ENCODE data around the gene CSTA.

CSTA gene

DNA sequence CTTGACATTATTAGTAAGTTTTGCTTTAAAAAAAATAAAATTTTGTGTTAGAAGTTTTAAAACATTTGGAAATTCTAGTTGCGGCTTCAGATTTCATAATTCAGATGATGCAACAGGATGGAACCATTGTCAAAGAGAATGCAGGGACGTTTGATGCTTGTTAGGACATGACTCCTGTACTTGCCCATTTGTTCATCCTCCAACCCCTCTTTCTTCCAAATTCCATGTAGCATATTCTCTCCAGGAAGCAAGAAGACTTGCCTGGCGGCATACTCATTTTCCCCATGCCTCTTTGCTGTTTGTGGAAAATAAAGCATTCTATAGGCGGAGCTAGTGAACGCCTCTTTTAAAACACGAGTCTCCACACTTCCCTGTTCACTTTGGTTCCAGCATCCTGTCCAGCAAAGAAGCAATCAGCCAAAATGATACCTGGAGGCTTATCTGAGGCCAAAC is at the start of gene CSTA:
Gene CSTA, plus strand, starts transcription at position 378 of the 453 bp plus-strand sequence. Its CDS starts 45 bp downstream, at position 423.
- no peak for DNase-seq

GRCh38 chr3:122281891-122282290 is 43.2 kb upstream of the CSTA start:
- DNase-seq: no peak

DNA sequence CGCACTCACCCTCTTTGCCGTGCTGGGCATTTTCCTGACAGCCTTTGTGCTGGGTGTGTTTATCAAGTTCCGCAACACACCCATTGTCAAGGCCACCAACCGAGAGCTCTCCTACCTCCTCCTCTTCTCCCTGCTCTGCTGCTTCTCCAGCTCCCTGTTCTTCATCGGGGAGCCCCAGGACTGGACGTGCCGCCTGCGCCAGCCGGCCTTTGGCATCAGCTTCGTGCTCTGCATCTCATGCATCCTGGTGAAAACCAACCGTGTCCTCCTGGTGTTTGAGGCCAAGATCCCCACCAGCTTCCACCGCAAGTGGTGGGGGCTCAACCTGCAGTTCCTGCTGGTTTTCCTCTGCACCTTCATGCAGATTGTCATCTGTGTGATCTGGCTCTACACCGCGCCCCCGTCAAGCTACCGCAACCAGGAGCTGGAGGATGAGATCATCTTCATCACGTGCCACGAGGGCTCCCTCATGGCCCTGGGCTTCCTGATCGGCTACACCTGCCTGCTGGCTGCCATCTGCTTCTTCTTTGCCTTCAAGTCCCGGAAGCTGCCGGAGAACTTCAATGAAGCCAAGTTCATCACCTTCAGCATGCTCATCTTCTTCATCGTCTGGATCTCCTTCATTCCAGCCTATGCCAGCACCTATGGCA is 41.1 kb upstream of the CSTA start:
- no peak for DNase-seq

- DNase-seq: no peak
These were observed 40.6 kb upstream of the CSTA start for GRCh38 chr3:122284486-122284885.

GRCh38 chr3:122294359-122294758 is 30.7 kb upstream of the CSTA start:
- no peak for DNase-seq

GRCh38 chr3:122295266-122296062 is 29.6 kb upstream of the CSTA start:
- no peak for DNase-seq

GRCh38 chr3:122298239-122298638 is 26.8 kb upstream of the CSTA start:
- peak in 1 of 2 donors; percentile 9 for DNase-seq

- DNase-seq: no peak
These were observed 25.8 kb upstream of the CSTA start for GRCh38 chr3:122299215-122299614.

DNA sequence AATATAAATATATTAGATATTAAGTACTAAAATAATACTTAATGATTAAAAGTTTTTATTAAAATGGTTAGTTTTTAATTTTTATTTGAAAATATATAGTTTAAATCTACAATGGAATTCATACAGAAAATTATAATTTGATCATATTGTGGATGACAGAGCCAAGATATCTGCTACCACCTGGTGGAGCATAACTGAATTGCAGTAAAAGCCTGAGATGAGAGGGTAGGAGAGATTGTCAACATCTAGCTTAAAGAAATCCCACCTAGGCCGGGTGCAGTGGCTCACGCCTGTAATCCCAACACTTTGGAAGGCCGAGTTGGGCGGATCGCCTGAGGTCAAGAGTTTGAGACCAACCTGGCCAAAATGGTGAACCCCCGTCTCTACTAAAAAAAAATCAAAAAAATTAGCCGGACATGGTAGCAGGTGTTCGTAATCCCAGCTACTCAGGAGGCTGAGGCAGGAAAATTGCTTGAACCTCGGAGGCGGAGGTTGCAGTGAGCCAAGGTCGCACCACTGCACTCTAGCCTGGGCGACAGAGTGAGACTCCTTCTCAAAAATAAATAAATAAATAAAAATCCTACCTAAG is 25.1 kb upstream of the CSTA start:
- DNase-seq: peak; percentile 44 to 52

DNA sequence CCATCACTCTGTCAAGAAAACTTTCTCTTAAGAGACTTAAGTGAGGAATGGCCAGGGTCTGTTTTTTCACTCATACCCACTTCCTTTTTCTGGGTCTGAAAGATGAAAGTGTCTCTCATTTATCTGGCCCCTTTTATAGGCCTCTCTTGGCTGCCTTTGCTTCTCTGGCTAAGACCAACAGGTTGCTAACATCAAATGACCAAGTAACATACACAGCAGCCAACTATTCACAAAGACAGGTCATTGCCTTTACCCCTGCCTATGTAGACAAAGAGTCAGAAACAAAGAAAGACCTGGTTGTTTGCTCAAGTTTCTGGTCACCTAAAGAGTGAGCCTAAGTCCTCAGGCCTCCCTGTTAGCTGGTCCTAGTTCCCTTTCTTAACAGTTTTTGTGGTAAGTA is 24.0 kb upstream of the CSTA start:
- DNase-seq: no peak

DNA sequence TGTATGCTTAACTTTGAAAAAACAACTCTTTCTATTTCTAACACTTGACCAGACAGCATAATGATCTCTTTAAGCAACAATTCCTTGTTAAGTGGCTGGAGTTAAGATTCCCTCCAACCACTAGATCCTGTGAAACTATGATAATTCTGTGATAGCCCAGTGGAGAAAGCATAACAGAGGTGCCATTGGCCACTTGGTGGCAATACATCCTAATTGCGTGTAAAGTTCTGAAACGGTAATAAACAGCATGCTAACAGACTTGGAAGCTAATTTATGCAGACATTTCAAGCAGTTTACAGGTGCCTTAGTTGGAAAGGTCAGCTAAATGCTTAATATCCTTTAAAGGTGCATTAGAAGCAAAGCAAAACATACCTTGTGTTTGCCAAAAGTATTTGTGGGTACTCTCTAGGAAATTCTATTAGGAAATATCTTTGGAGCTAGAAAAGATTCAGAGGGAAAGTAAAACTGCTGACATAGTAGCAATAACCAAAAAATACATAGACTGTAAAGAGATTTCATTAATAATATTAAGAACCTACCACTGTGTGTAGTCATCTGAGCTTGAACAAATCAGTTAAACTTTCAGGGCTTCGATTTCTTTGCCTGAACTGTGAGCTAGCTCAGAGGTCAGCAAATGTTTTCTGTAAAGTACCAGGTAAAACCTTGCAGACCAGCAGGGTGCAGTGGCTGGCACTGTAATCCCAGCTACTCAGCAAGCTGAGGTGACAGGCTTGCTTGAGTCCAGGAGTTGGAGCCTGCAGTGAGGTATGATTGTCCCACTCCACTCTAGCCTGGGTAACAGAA is 19.0 kb upstream of the CSTA start:
- no peak for DNase-seq

DNA sequence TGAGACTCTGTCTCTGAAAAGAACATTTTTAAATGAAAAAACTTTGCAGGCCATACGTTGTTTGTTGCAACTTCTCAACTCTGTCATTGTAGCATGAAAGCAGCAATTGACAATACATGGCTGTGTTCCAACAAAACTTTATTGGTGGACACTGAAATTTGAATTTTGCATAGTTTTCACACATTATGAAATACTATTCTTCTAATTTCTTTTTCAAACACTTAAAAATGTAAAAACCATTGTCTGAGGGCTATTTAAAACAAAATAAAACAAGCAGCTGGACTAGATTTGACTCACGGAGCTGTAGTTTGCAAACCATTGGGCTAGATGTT is 18.5 kb upstream of the CSTA start:
- DNase-seq: no peak

DNA sequence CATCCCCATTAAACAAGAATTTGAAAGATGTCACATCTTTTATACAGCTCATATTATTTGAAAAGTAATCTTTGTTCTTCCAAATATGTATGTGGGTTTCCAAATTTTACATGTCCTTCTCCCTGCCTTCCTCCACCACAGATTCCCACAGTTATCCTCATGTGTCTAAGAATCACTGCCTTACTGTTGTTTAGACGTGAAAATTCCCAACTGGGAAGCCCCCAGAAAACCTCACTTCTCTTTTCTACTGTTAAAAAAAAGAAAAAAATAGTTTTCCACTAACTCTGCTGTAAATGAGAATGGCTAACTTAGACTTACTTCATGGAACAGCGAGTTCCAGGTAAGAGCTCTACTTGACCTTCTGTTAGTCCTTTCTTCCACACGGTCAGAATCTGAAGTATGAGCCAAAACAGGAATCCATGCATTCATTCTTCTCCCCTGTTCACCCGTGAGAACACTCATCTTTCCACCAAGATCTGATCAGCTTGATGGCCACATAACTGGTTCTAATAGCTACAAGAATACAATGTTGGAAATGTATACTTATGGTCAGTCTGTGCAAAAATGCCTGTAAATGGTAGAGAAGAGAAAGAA is 17.9 kb upstream of the CSTA start:
- no peak for DNase-seq

DNA sequence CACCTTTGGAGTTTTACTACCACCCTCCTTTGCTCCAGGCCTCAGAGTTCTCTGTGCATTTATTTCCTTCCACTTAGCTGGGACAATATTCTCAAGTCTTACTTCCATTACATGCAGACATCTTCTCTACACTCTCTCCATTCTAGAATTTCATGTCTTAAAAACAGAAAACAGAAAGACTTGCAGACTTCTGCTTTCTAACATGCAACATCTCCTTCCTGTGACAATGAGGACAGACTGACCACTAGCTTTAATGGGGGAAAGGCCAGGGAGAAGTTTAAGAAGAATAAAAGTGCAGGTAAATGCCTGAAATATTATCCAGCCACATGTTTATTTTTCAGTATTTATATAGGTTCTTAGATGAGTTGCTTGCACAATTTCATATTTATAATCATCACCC is 17.1 kb upstream of the CSTA start:
- DNase-seq: no peak

- DNase-seq: no peak
These were observed 14.7 kb upstream of the CSTA start for GRCh38 chr3:122310361-122310760.

DNA sequence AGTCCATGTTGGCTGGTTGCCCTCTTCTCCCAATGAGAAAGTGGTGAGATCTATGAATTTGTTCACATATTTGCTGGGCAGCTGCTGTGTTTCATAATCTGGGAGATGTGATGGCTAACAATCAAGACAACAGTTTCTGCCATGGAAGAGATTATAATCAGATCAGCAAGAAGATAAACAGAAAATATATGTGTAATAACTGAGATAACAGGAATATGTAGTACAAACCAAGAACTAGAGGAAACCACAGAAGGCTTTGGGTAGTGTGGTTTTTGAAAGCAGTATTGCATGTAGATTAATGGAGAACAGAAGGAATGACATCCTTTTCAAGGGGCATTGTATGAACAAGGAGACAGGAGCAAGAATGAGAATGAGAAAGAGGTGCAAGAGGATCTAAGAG is 12.2 kb upstream of the CSTA start:
- no peak for DNase-seq

GRCh38 chr3:122313281-122313680 is 11.8 kb upstream of the CSTA start:
- DNase-seq: no peak

GRCh38 chr3:122314228-122314876 is 10.7 kb upstream of the CSTA start:
- DNase-seq: no peak

DNA sequence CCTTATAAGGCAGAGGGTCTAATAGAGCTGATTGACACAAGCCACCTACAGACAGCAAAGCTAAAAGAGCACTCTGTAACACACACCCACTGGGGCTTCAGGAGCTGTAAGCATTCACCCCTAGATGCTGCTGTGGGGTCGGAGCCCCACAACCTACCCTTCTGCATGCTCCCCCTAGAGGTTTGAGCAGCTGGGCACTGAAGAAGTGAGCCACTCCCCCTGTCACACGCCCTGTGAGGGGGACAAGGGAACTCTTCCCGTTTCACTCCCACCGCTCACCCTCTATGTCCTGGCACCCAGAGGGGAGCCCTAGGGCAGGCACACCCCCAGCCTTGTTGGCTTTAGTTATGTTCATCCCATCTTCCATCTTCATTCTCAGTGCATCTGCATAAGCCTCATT is 9.4 kb upstream of the CSTA start:
- no peak for DNase-seq

- DNase-seq: no peak
These were observed 8.7 kb upstream of the CSTA start for GRCh38 chr3:122316368-122316767.

DNA sequence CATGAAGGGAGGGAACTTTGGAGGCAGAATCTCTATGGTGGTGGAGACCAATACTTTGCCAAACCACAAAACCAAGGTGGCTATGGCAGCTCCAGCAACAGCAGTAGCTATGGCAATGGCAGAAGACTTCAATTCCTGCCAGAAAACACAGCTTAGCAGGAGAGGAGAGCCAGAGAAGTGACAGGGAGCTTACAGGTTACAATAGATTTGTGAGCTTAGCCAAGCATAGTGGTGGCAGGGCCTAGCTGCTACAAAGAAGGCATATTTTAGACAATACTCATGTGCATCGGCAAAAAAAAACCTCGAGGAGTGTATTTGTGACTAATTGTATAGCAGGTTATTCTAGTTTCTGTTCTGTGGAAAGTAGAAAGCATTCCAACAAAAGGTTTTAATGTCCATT is 6.4 kb upstream of the CSTA start:
- no peak for DNase-seq

All from stimulated activated CD4-positive, alpha-beta T cell treated with anti-CD3 and anti-CD28 coated beads, Interleukin-2, amount 100 ng/mL, for 48 hours (primary cell).